GM18502 (cell line): ENCODE measurements around the gene GNA14.
"Not testable (repeated sequence)": the region's sequence is repeated elsewhere in the genome, so short reads cannot be mapped to it uniquely, and the experiment has no call there.

Experiments used
- ATAC-seq: cut with Tn5 transposase; IDR thresholded peaks from one replicate; pipeline ENCODE4 v1.9.1; 2021; ENCODE audit warnings: mild to moderate bottlenecking; ENCODE audit not compliant: unreplicated experiment, poor library complexity

Gene GNA14

GRCh38 chr9:77498891-77499290 is 149.2 kb downstream of the GNA14 start:
- no peak for ATAC-seq

GRCh38 chr9:77497322-77498198 is 150.6 kb downstream of the GNA14 start:
- no peak for ATAC-seq

GRCh38 chr9:77495834-77496671 is 152.1 kb downstream of the GNA14 start:
- ATAC-seq = no peak

- ATAC-seq = not testable (repeated sequence)
Measured at GRCh38 chr9:77490279-77490678, 157.8 kb downstream of the GNA14 start.

- not testable (repeated sequence) for ATAC-seq
Measured at GRCh38 chr9:77489405-77490163, 158.5 kb downstream of the GNA14 start.

GRCh38 chr9:77488439-77489126 is 159.5 kb downstream of the GNA14 start:
- peak; percentile 63 for ATAC-seq

- ATAC-seq = no peak
Measured at GRCh38 chr9:77486968-77487367, 161.2 kb downstream of the GNA14 start.

GRCh38 chr9:77486463-77486862 is 161.7 kb downstream of the GNA14 start:
- no peak for ATAC-seq

- ATAC-seq = peak; percentile 99
Measured at GRCh38 chr9:77475641-77476473, 172.3 kb downstream of the GNA14 start.

- ATAC-seq = no peak
Measured at GRCh38 chr9:77474936-77475335, 173.2 kb downstream of the GNA14 start.

- ATAC-seq = no peak
Measured at GRCh38 chr9:77472646-77473045, 175.5 kb downstream of the GNA14 start.

GRCh38 chr9:77471572-77471971 is 176.6 kb downstream of the GNA14 start:
- no peak for ATAC-seq

GRCh38 chr9:77469515-77470231 is 178.4 kb downstream of the GNA14 start:
- no peak for ATAC-seq

GRCh38 chr9:77464661-77465060 is 183.5 kb downstream of the GNA14 start:
- no peak for ATAC-seq

- no peak for ATAC-seq
Measured at GRCh38 chr9:77463151-77463550, 185.0 kb downstream of the GNA14 start.

GRCh38 chr9:77462066-77462465 is 186.1 kb downstream of the GNA14 start:
- ATAC-seq = no peak

- no peak for ATAC-seq
Measured at GRCh38 chr9:77460938-77461337, 187.2 kb downstream of the GNA14 start.

- ATAC-seq = peak; percentile 81
Measured at GRCh38 chr9:77457916-77458592, 190.1 kb downstream of the GNA14 start.
